Measurements from ENCODE around the gene GNS. TPM values are rescaled to one million over a fixed set of nuclear protein-coding genes. Genes with fewer than 3 reads are reported as not detected.

Gene GNS
- total RNA-seq, 4 donors from 2014 or later: 18.9 to 55.5 (median 35.5) TPM

GRCh38 chr12:64745980-64746379, 13.2 kb downstream of the GNS start:
- H3K4me3 ChIP-seq: no peak overlapping the region
- H3K9me3 ChIP-seq: no peaks in the 10 kb centered on the region
- H3K27me3 ChIP-seq: no peaks in the 10 kb centered on the region
- 75 to 94% methylated on average over 2 of the region's 2 CpGs for WGBS, 2 donors
- DNase-seq: no peak
- peaks cover 6 to 22% (median 8%) of the 10 kb centered on the region in 3 donors for H3K4me1 ChIP-seq
- TF ChIP-seq CTCF (IDR thresholded peaks at IDR 0.05): no peak
- H3K27ac ChIP-seq: no peak overlapping the region
- intact Hi-C loops (cut with DNase I): no loop called here
- H3K36me3 ChIP-seq: peaks cover 16 to 69% (median 18%) of the 10 kb centered on the region in 3 donors

- no peaks in the 10 kb centered on the region for H3K27me3 ChIP-seq
- H3K27ac ChIP-seq: no peak overlapping the region
- H3K36me3 ChIP-seq: peaks cover 14 to 68% (median 16%) of the 10 kb centered on the region in 3 donors
- no peaks in the 10 kb centered on the region for H3K9me3 ChIP-seq
- intact Hi-C loops (cut with DNase I): no loop called here
- 71 to 76% methylated on average over 7 of the region's 7 CpGs for WGBS, 2 donors
- TF ChIP-seq CTCF (IDR thresholded peaks at IDR 0.05) (no peak), POLR2A (IDR thresholded peaks at IDR 0.05) (no peak)
- no peak for DNase-seq
- no peak overlapping the region for H3K4me3 ChIP-seq
- peaks cover 6 to 22% (median 8%) of the 10 kb centered on the region in 3 donors for H3K4me1 ChIP-seq
Measured at GRCh38 chr12:64745259-64745807, 13.9 kb downstream of the GNS start.

- WGBS, 2 donors: 39 to 48% methylated on average over 5 of the region's 5 CpGs
- Histone ChIP-seq H3K9me3 (no peaks in the 10 kb centered on the region), H3K27me3 (no peaks in the 10 kb centered on the region), H3K4me1 (peaks cover 6 to 22% (median 8%) of the 10 kb centered on the region in 3 donors), H3K36me3 (peaks cover 7 to 68% (median 16%) of the 10 kb centered on the region in 3 donors), H3K27ac (peak overlapping the region in 2 of 4 donors; percentile 16 to 45), H3K4me3 (peak overlapping the region in 1 of 4 donors; percentile 5)
- intact Hi-C loops (cut with DNase I): no loop called here
- no peak for DNase-seq
- no peak for TF ChIP-seq POLR2A (IDR thresholded peaks at IDR 0.05)
- TF ChIP-seq CTCF (IDR thresholded peaks at IDR 0.05): no peak
Measured at GRCh38 chr12:64744422-64745258, 14.6 kb downstream of the GNS start.

GRCh38 chr12:64743206-64743605, 16.0 kb downstream of the GNS start:
- intact Hi-C loops (cut with DNase I): no loop called here
- Histone ChIP-seq H3K4me3 (no peak overlapping the region), H3K27ac (no peak overlapping the region), H3K4me1 (peaks cover 6 to 22% (median 8%) of the 10 kb centered on the region in 3 donors), H3K36me3 (peaks cover 7 to 78% (median 21%) of the 10 kb centered on the region in 3 donors), H3K27me3 (no peaks in the 10 kb centered on the region), H3K9me3 (no peaks in the 10 kb centered on the region)
- TF ChIP-seq CTCF (IDR thresholded peaks at IDR 0.05) (no peak), POLR2A (IDR thresholded peaks at IDR 0.05) (no peak)
- WGBS, 2 donors: 97 to 100% methylated on average over 3 of the region's 3 CpGs
- no peak for DNase-seq

GRCh38 chr12:64742416-64742815, 16.8 kb downstream of the GNS start:
- WGBS, 2 donors: 88 to 93% methylated on average over 3 of the region's 3 CpGs

More at GRCh38 chr12:64742416-64742815, 16.8 kb downstream of the GNS start:
- Histone ChIP-seq H3K4me1 (peaks cover 6 to 22% (median 8%) of the 10 kb centered on the region in 3 donors), H3K36me3 (peaks cover 7 to 86% (median 26%) of the 10 kb centered on the region in 3 donors), H3K27me3 (no peaks in the 10 kb centered on the region), H3K27ac (no peak overlapping the region), H3K4me3 (no peak overlapping the region), H3K9me3 (no peaks in the 10 kb centered on the region)
- intact Hi-C loops (cut with DNase I): no loop called here
- no peak for DNase-seq
- no peak for TF ChIP-seq POLR2A (IDR thresholded peaks at IDR 0.05)
- no peak for TF ChIP-seq CTCF (IDR thresholded peaks at IDR 0.05)

All from esophagus squamous epithelium (tissue), 5 donors.